Endothelial cell of umbilical vein (primary cell): Measurements from ENCODE around the gene MAPK8. TPM values are rescaled to one million over a fixed set of nuclear protein-coding genes. Genes with fewer than 3 reads are reported as not detected.

ENCODE experiments used
- BruUV-seq: library from RNA; stranded (reverse); fragments of 400-500 nt; replicated peaks from 2 replicates; lab custom pipeline; 2021; lab: Mats Ljungman, UMichigan
- CTCF ChIA-PET: fragments of 300-600, 350-600 bp; sonication (Branson Sonifier 250); formaldehyde crosslinking; loops from one replicate; lab custom pipeline; 2021; ENCODE audit warnings: antibody characterized with exemption, inconsistent platforms; lab: Charles Lee
- POLR2A ChIA-PET: fragments of 300-600, 350-600 bp; sonication (Branson Sonifier 250); formaldehyde crosslinking; loops from one replicate; lab custom pipeline; 2021; ENCODE audit warnings: antibody characterized with exemption, inconsistent platforms; lab: Charles Lee
- DNase-seq: peaks from one replicate; pipeline ENCODE4 v3.0.0-alpha.2; 2011; ENCODE audit warnings: low read depth, low spot score
- FAIRE-seq: peaks from 2 replicates; lab custom pipeline; 2011; peaks lifted over from hg19 to GRCh38; lab: Jason Lieb, UNC
- H2AFZ ChIP-seq: 2 replicates; pipeline ENCODE4 v1.6.0; 2012; ENCODE audit warnings: low read depth, low read length, control low read depth, inconsistent platforms
- H3K27ac ChIP-seq: 2 replicates; pipeline ENCODE4 v1.5.1; 2011; ENCODE audit warnings: low read depth, mild to moderate bottlenecking, control low read depth, low read length, moderate library complexity; ENCODE audit not compliant: insufficient read depth
- H3K27me3 ChIP-seq, 2 experiments: 2 replicates each; pipeline versions ENCODE4 v1.6.0 to v1.6.1; 2011; ENCODE audit warnings: low read length in 2 of 2, mixed read lengths in 1 of 2; ENCODE audit not compliant: control insufficient read depth in 2 of 2, insufficient read depth in 2 of 2
- H3K36me3 ChIP-seq, 2 experiments: 2 replicates in 1 of 2; 3 replicates in 1 of 2; pipeline ENCODE4 v1.5.1; 2011; ENCODE audit warnings: low read length in 2 of 2, mild to moderate bottlenecking in 1 of 2, moderate library complexity in 1 of 2; ENCODE audit not compliant: control insufficient read depth in 2 of 2, insufficient read depth in 2 of 2; ENCODE audit errors: extremely low read depth in 1 of 2
- H3K4me1 ChIP-seq: 3 replicates; pipeline ENCODE4 v1.5.1; 2011; ENCODE audit warnings: mild to moderate bottlenecking, low read length; ENCODE audit not compliant: control insufficient read depth, insufficient read depth; ENCODE audit errors: extremely low read depth
- H3K4me2 ChIP-seq: 2 replicates; pipeline ENCODE4 v1.6.1; 2011; ENCODE audit warnings: low read length, control low read depth, mixed read lengths; ENCODE audit not compliant: insufficient read depth
- H3K4me3 ChIP-seq, 3 experiments: fragments of 200-600 bp in 1 of 3; sonication (generic), shearing (Covaris generic) in 1 of 3; replicated peaks in 1 of 3; 2 replicates each; pipeline ENCODE4 v1.5.1; 2011 to 2016; ENCODE audit warnings: control low read depth in 3 of 3, low read length in 3 of 3, mild to moderate bottlenecking in 2 of 3, inconsistent platforms in 1 of 3, low read depth in 1 of 3, moderate library complexity in 1 of 3; ENCODE audit not compliant: insufficient read depth in 1 of 3
- H3K79me2 ChIP-seq: 2 replicates; pipeline ENCODE4 v1.6.0; 2012; ENCODE audit warnings: low read length, inconsistent platforms; ENCODE audit not compliant: control insufficient read depth, insufficient read depth
- H3K9ac ChIP-seq: replicated peaks from 2 replicates; pipeline ENCODE3; 2011; ENCODE audit warnings: low read length, control low read depth; ENCODE audit not compliant: insufficient read depth; ENCODE audit errors: extremely low read depth
- H3K9me1 ChIP-seq: replicated peaks from 3 replicates; pipeline ENCODE4 v1.6.0; 2011; ENCODE audit warnings: mild to moderate bottlenecking, low read length; ENCODE audit not compliant: control insufficient read depth, insufficient read depth; ENCODE audit errors: extremely low read depth
- H3K9me3 ChIP-seq: replicated peaks from 2 replicates; pipeline ENCODE4 v1.5.1; 2012; ENCODE audit warnings: low read length, inconsistent platforms; ENCODE audit not compliant: control insufficient read depth, insufficient read depth
- H4K20me1 ChIP-seq: replicated peaks from 2 replicates; pipeline ENCODE3; 2011; ENCODE audit warnings: mild to moderate bottlenecking, low read length; ENCODE audit not compliant: control insufficient read depth, insufficient read depth; ENCODE audit errors: extremely low read depth
- EZH2 ChIP-seq: IDR thresholded peaks from 2 replicates; pipeline ENCODE4 v1.6.1; 2012; ENCODE audit warnings: borderline replicate concordance, low read depth, mild to moderate bottlenecking, moderate library complexity, low read length, inconsistent platforms; ENCODE audit not compliant: severe bottlenecking
- FOS ChIP-seq: IDR thresholded peaks from 2 replicates; pipeline ENCODE4 v1.6.1; 2011; ENCODE audit warnings: mild to moderate bottlenecking, low read length, moderate library complexity, borderline replicate concordance; ENCODE audit not compliant: insufficient read depth
- GATA2 ChIP-seq: IDR thresholded peaks from 2 replicates; pipeline ENCODE4 v1.7.0; 2011; ENCODE audit warnings: low read depth, mild to moderate bottlenecking, moderate library complexity, mixed read lengths, low read length; ENCODE audit not compliant: insufficient read length, insufficient read depth
- JUN ChIP-seq: IDR thresholded peaks from 2 replicates; pipeline ENCODE4 v1.6.1; 2011; ENCODE audit warnings: borderline replicate concordance, low read depth; ENCODE audit not compliant: insufficient read length, insufficient read depth
- MYC ChIP-seq: IDR thresholded peaks from one replicate; pipeline ENCODE4 v1.6.1; 2011; ENCODE audit warnings: mild to moderate bottlenecking, low read depth, low read length
- POLR2A ChIP-seq: IDR thresholded peaks from 2 replicates; pipeline ENCODE4 v1.6.1; 2012; ENCODE audit warnings: low read depth, mild to moderate bottlenecking, control low read depth, low read length
- POLR2AphosphoS5 ChIP-seq: IDR thresholded peaks from 2 replicates; pipeline ENCODE4 v1.6.1; 2012; ENCODE audit warnings: low read depth, mild to moderate bottlenecking, control low read depth, low read length, moderate library complexity; ENCODE audit not compliant: insufficient read depth
- dilution Hi-C: fragments of 300-500 bp; cut with MboI; formaldehyde crosslinking; loops from one replicate; pipeline ENCODE4 v1.15.0; 2019; ENCODE audit warnings: low sequenced_read_pairs; ENCODE audit not compliant: extremely low pct_ligation_motif_present
- intact Hi-C: fragments of 100-400 bp; cut with micrococcal nuclease; formaldehyde crosslinking; loops from one replicate; pipeline ENCODE4 v1.10.0; 2022
- polyA plus RNA-seq, 4 experiments: library from polyadenylated mRNA; depleted of rRNA in 3 of 4; stranded (reverse) in 3 of 4; unstranded in 1 of 4; fragments of >200 nt; gene quantifications; 2 replicates each; pipeline versions ENCODE4 v1.2.1 to v1.2.3, GENCODE V29; 2011 to 2012; ENCODE audit warnings: missing spikeins in 1 of 4
- total RNA-seq: library from RNA; stranded (reverse); gene quantifications from 2 replicates; pipeline ENCODE4 v1.2.3, GENCODE V29; 2021
- TF ChIP-seq, protein P1 (sequence below), 2 donors: IDR thresholded peaks; 1 replicate in 1 of 2; 2 replicates in 1 of 2; pipeline ENCODE4 v1.5.1; 2011; ENCODE audit warnings: low read length in 2 of 2, mild to moderate bottlenecking in 2 of 2, moderate library complexity in 2 of 2, control low read depth in 1 of 2, inconsistent platforms in 1 of 2, low read depth in 1 of 2; ENCODE audit not compliant: insufficient read depth in 1 of 2; ENCODE audit errors: extremely low read depth in 1 of 2
- TF ChIP-seq, protein P2 (sequence below): IDR thresholded peaks from 2 replicates; pipeline ENCODE4 v1.6.1; 2011; ENCODE audit not compliant: insufficient read depth, insufficient read length

The MAPK8 gene
- total and polyA plus RNA-seq, 2 donors (not counting 3 experiments of a cell fraction or from before 2014, with no cell fraction given): 25.3 to 56.2 TPM

DNA sequence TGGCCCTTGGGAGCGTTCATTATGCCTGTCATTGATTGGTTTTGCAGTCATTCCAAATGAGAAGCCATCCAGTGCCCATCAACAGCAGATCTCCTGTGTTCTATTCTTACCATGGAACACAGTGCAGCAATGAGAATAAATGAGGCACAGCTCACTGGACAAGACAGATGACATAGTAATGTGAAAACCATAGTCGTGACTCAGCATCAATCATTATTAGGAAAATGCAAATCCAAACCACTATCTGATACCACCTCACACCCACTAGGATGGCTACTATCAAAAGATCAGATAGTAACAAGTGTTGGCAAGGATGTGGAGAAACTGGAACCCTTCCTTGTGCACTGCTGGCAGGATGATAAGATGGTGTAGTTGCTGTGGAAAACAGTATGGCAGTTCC, 153.7 kb downstream of the MAPK8 start:
- DNase-seq: no peak
- no peak for TF ChIP-seq JUN
- TF ChIP-seq FOS: no peak
- TF ChIP-seq EZH2: no peak
- TF ChIP-seq POLR2AphosphoS5: no peak
- TF ChIP-seq POLR2A: no peak
- TF ChIP-seq GATA2: no peak
- Histone ChIP-seq H4K20me1 (no peaks in the 10 kb centered on the region), H3K9me3 (no peaks in the 10 kb centered on the region), H3K27me3 (no peaks in the 10 kb centered on the region), H3K4me3 (no peak overlapping the region), H2AFZ (no peak overlapping the region), H3K36me3 (no peaks in the 10 kb centered on the region), H3K9ac (no peak overlapping the region), H3K79me2 (peaks cover 9% of the 10 kb centered on the region), H3K9me1 (no peaks in the 10 kb centered on the region), H3K4me2 (no peak overlapping the region), H3K27ac (no peak overlapping the region), H3K4me1 (peaks cover 9% of the 10 kb centered on the region)
- CTCF ChIA-PET: interaction anchor here (1.3 to 1.4 kb wide), 3 partner anchors 10 to 196 kb away, joined by 3 to 7 read pairs (median 4); no protein-coding TSS in a partner anchor
- dilution Hi-C loops: no loop called here
- intact Hi-C loops: no loop called here
- peak; percentile 43 for FAIRE-seq
- POLR2A ChIA-PET: no interaction called here
- no TSS peak for BruUV-seq

DNA sequence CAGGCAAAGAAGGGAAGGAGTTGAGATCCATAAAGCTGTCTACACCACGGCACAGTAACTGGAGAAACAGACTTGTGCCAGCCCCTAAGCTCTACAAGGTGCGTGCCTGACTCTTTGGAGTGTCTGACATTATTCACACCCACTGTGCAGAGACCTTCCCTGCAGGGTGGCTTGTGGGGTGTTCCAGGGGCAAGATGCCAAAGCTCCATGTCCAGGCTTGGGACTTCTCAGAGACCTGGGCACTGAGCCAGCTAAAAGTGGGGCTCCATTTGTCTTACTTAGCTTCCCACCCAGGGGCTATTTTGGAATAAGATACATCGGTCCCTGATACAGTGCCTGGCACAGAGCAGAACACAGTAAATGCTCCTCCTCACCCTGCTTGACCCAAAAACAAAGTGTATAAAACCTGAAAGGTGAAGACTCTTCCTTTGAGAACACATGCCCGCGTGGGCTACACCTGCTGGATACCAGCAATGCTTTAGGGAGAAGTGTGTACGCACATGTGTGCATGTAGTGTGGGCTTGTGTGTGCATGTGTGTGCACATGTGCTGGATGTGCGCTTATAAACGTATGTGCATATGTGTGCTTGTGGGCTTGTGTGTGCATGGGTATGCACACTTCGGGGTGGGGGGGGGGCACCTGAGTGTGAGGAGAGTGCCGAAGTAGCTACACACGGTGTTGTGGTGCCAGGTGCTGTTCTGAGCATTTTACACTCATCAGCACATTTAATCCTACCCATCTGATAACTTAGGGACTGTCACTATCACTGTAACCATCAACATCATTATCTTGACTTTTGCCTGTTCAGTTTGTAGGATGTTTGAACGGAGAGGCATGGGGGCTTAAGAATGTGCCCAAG, 155.4 kb downstream of the MAPK8 start:
- POLR2A ChIA-PET: no interaction called here
- intact Hi-C loops: no loop called here

More for the DNA sequence above, 155.4 kb downstream of the MAPK8 start:
- TF ChIP-seq, protein P1, sequence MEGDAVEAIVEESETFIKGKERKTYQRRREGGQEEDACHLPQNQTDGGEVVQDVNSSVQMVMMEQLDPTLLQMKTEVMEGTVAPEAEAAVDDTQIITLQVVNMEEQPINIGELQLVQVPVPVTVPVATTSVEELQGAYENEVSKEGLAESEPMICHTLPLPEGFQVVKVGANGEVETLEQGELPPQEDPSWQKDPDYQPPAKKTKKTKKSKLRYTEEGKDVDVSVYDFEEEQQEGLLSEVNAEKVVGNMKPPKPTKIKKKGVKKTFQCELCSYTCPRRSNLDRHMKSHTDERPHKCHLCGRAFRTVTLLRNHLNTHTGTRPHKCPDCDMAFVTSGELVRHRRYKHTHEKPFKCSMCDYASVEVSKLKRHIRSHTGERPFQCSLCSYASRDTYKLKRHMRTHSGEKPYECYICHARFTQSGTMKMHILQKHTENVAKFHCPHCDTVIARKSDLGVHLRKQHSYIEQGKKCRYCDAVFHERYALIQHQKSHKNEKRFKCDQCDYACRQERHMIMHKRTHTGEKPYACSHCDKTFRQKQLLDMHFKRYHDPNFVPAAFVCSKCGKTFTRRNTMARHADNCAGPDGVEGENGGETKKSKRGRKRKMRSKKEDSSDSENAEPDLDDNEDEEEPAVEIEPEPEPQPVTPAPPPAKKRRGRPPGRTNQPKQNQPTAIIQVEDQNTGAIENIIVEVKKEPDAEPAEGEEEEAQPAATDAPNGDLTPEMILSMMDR (IDR thresholded peaks at IDR 0.05; ENCODE audit: extremely low read depth in 1 of 2, insufficient read depth in 1 of 2, low read depth in 1 of 2, low read length in 2 of 2): no peak
- TF ChIP-seq POLR2AphosphoS5 (no peak), MYC (no peak), JUN (no peak), FOS (no peak), EZH2 (no peak), GATA2 (no peak), POLR2A (no peak)
- TF ChIP-seq, protein P2, sequence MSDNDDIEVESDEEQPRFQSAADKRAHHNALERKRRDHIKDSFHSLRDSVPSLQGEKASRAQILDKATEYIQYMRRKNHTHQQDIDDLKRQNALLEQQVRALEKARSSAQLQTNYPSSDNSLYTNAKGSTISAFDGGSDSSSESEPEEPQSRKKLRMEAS: peak; percentile 23
- no peak overlapping the region for H3K27ac ChIP-seq
- no peak overlapping the region for H3K4me2 ChIP-seq
- H3K4me3 ChIP-seq: no peak overlapping the region
- peaks cover 11% of the 10 kb centered on the region for H3K79me2 ChIP-seq
- H3K27me3 ChIP-seq: no peaks in the 10 kb centered on the region
- peaks cover 4% of the 10 kb centered on the region for H3K4me1 ChIP-seq
- no peaks in the 10 kb centered on the region for H3K9me1 ChIP-seq
- DNase-seq (no peak), FAIRE-seq (no peak)
- no peaks in the 10 kb centered on the region for H4K20me1 ChIP-seq
- no TSS peak for BruUV-seq
- no peaks in the 10 kb centered on the region for H3K36me3 ChIP-seq
- CTCF ChIA-PET: interaction anchor here (1.2 kb wide), 1 partner anchor 21 kb away, joined by 4 read pairs; no protein-coding TSS in a partner anchor
- dilution Hi-C loops: no loop called here
- no peak overlapping the region for H2AFZ ChIP-seq
- H3K9me3 ChIP-seq: no peaks in the 10 kb centered on the region
- H3K9ac ChIP-seq: no peak overlapping the region
